HG03139 (cell line): ENCODE data around the gene SYT13.

Source experiments
- ATAC-seq: cut with Tn5 transposase; IDR thresholded peaks from one replicate; pipeline ENCODE4 v1.9.1; 2021; ENCODE audit not compliant: unreplicated experiment

SYT13 gene

DNA sequence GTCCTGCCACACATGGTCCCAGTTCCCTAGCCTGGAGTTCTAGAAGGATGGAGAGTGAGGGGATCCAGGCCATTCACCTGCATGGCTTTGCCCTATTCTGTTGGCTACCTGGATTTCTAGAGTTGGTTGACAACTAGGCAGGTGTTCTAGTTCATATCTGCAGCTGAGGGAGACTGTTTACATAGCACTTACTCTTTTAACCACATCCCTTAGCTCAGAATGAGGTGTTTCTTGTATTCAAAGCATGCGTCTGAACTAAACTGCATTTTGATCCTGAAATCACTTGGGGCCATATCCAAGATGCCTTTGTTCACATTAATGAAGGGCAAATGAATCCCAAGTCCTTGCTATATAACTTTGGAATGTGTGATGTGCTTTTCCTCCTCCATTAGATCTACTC lies 60.9 kb downstream of the SYT13 start:
- no peak for ATAC-seq

DNA sequence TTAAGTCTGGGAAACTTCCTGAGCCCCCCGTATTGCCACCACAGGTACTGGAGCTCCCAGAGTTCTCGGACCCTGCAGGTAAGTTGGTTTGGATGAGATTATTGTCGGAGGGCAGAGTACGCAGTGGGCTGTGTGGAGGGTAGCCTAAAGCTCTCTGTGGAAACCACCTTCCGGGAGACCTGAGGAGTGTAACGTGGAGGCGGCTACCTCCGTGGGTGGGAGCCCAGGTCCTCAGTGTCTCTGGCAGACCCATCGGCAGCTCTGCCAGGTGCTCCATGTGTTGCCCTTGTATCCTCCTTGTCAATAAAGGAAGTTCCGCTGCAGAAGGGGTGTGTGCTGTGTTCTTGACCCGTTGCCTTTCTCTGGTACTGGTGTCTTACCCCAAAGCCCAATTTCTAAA lies 61.4 kb downstream of the SYT13 start:
- ATAC-seq: no peak

DNA sequence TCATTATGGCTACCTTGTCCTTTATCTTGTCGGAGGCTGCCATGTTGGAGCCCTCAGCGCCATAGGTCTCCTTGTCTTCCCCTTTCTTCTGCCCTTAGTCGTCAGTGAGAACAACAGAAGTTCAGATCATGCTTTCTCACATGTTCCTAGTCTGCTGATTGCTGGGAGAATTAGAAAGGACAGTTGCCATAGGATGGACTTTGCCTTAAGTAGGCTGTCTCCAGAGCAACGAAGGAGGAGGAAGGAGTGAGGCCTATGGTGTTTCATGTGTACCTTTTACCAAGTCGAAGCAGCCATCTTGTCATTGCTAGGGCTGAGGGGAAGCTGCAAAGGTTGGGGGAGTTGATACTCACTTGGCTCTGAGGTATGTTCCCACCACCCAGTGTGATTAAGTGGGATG lies 62.6 kb downstream of the SYT13 start:
- ATAC-seq: no peak

DNA sequence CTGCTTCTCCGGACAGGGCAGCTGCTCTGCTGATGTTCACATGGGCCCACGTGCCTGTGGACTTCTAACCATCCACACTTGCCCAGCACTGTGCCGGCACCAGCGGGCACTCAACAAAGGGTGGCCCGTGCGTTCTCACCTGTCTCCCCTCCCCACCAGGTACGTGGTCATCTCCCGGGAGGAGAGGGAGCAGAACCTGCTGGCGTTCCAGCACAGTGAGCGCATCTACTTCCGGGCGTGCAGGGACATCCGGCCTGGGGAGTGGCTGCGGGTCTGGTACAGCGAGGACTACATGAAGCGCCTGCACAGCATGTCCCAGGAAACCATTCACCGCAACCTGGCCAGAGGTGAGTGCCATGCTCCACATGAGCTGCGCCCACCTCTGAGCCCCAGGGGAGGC lies 66.7 kb downstream of the SYT13 start:
- ATAC-seq: no peak

DNA sequence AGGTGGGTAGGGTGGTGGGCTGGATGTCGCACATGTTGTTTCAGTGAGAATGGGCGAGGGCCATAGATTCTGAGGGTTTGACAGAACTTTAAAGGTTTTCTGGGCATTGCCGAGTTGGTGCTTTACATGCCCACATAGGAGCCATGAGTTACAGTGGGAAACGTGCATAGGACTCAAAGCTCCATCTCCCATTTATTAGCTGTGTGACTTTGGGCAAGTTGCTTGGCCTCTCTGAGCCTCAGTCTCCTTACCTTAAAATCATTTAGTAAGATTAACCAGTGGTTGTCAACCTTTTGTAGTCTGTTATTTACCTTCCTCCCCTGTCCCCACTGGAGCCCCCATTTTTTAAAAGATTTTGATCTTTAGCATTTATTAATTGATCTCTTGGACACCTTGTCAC lies 67.4 kb downstream of the SYT13 start:
- ATAC-seq: no peak

DNA sequence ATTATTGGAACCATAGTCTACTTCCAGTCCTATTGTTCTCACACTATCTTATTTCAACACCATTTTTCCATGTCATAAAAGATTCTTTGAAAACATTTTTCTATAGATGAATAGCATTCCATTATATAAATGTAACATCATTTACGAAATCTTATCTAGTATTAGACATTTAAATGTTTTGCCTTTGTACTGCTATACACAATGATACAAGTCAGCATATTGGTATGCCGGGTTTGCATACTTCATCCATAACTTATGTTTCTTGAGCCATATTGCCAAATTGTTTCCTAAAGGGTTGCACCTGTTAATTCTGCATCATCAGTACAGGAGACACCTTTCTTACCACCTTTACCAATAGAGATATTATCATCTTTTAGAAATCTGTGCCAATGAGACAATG lies 68.2 kb downstream of the SYT13 start:
- no peak for ATAC-seq

DNA sequence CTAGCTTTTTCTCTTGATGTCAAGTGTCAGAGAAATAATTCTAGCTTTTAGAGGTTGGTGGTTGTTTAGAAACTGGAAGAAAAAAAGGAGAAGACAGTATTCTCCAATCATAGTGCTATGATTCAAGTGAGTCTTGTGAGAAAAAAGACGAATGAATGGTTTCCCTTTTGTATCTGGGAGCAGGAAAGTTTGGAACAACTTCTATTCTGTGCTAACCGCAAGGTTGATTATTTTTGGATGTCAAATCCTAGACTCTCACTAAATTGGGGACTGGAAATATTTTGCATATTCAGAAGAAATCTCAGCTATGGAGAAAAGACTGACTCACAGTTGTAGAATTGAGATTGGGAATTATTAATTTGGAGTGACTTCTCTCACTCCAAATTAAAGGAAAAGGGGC lies 69.2 kb downstream of the SYT13 start:
- ATAC-seq: no peak

DNA sequence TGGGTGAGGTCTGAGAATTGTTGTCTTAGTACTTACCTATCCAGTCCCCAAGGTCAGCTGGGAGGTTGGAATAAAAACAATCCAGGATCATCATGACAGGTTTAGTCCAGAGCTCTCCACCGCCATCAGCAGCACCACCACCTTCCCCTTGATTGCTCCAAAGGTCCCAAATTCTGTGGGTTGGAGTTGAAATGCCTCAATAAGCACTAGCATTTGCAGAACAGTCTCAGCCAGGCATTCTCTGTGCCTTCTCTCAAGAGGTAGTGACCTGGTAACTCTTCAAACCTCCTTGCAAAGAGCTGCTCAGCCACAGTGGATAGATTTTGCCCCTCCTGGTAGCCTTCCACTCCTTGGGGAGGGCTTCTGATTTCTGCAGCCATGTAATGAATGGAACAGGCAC lies 70.1 kb downstream of the SYT13 start:
- ATAC-seq: no peak

DNA sequence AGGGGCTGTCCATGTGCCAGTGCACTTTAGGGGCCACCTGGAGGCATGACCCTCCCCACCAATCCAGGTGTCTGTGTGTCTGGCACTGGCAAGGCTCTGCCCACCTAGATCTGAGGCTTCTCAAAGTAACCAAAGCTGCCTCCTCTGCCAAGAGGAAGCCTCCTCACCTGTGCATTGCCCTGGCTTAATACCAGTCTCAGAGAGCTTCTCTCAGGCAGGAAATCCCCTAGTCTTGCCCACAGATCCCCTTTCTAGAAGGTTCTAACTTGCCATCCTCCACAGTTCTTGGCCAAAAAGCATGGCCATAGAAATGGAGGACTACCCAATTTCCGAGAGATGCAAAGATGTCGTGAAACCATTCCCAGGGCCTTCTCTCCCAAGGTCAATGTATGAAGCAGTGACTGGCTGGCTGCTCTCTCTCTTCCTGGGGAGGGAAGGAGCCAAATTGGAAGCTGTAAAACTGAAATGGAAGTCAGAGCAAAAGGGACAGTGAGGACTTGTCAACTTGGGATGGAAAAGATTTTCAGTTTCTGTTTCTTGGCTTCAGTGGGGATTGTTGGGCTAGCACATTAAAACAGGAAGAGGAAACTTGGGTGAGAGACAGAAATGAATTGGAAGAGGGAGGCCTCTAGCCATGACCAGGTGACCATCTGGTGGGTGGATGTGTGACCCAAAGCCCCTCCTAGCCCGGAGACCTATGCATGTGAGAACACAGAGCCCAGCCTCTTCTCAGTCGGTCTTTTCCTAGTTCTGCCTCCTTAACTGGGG lies 70.9 kb downstream of the SYT13 start:
- ATAC-seq: no peak

DNA sequence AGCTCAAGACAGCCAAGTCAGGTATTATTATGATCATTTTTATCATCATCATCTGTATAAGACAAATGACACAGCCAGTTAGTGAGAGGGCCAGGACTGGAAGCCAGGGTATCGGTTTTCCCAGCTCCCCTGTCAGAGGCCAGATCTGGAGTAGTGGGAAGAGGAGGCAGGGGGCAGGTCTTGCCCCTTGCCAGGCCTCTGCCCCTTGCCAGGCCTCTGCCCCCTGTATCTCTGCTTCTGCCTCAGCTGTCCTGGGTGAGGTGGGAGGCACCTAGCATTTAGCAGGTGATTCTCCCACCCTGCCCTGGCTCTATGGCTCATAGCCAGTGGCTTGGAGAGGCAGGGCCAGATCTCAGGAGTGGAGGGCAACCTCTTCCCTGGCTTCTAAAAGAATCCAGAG lies 72.4 kb downstream of the SYT13 start:
- ATAC-seq: no peak

DNA sequence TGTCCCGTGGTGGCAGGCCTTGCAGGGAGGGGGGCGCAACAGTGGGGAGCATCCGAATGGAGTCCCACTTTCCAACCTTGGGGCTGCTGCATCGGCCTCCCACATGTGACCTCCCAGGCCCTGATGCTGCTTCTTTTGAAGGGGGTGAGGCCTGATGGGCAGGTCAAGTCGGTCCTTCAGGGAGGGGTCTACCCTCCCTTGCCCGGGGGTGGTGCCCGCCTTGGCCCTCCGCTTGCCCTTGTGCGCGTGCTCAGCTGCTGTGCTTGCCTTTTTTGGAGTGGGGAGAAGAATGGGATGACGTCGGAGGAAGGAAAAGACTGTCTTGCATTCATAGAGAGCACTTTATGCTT lies 72.8 kb downstream of the SYT13 start:
- no peak for ATAC-seq

DNA sequence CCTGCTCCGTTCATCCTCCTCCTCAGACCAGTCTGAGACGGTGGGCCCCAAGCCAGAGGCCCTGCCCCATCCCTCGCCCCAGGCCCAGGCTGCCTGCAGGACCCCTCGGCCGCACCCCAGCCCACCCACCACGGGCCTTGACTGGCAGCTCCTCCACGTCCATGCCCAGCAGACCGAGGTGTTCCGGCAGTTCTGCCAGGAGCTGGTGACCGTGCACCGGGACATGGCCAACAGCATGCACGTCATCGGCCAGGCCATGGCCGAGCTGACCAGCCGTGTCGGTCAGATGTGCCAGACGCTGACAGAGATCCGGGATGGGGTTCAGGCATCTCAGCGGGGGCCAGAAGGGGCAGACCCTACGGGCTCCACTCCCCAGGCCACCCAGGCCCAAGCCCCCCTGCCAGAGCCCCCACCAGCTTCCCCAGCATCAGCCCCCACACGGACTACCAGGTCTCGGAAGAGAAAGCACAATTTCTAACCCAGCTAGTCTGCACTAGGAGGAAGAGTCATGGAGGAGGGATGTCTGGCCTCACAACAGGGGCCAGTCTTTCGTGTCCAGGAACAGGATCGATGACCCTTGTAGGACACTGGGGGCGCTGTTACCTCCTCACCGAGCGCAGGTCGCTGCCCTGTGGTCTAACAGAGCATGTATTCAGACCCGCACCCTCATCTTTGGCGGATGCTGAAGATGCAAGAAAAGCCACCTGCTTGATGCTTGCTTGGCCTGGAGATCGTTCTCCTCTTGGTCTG lies 73.4 kb downstream of the SYT13 start:
- no peak for ATAC-seq

DNA sequence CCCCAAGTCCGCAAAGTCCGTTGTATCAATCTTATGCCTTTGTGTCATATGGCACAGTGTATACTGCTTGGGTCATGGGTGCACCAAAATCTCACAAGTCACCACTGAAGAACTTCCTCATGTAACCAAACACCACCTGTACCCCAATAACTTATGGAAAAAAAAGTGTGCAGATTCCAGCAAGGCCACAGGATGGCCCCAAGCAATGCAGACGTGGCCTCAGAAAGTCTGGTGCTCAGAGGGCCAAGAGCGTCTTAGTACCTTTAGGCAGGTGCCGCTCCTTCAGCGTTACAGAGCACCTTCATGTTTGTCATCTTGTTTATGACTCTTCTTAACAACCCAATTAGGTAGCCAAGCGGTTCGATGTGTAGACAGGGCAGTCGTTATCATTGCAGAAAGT lies 74.4 kb downstream of the SYT13 start:
- no peak for ATAC-seq

DNA sequence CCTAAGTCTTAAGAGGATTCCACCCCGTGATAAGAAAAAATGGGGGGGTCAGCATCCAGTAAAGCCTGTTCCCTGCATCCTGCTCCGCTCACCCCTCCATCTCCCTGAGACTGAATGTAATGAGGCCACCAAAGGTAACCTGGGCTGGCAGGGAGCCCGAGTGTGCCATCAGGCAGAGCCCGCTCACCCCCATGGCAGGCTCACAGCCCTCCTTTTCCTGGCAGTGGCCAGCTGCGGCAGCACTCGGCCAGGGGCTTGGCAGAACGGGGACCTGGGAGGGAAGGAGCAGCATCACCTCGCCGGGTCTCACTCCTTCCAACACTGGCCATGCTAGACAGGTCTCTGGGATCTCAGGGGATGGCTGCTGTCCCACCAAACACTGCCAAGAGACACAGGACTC lies 75.3 kb downstream of the SYT13 start:
- ATAC-seq: no peak

DNA sequence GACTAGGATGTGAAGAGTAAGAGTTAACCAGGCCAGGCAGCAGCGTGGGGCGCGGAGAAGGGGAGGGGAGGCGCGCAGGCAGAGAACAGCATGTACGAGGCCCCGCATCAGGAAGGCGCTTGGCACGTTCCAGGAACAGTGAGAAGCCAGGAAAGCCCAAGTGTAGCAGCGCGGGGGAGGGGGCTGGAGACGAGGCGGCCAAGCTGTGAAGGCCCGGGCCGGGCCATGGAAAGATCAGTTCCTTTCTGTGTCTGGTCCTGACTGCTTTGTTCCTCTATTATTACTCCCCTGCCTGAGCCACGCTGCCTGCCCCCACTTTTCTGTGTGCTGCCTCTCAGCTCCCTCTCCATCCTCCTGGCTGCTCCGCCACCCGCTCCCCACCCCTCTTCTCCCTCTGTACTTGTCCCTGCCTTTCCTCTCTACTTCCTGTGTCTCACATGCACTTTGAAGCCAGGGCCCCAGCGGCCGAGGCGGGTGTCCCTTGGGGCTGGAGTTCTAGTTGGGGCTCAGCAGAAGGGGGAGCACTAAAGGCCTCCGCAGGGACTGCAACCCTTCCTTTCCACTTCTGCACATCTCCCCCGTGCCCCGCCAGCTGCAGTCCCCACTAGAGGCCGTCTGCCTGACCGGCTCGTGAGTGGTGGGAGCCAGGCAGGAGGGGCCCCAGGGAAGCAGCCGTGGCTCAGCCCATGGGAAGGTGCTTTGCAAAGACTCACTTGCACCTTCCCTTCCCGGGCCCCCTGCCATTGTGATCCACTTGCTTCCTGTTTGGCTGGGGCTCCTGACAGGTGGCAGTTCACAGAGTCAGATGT lies 76.0 kb downstream of the SYT13 start:
- no peak for ATAC-seq

DNA sequence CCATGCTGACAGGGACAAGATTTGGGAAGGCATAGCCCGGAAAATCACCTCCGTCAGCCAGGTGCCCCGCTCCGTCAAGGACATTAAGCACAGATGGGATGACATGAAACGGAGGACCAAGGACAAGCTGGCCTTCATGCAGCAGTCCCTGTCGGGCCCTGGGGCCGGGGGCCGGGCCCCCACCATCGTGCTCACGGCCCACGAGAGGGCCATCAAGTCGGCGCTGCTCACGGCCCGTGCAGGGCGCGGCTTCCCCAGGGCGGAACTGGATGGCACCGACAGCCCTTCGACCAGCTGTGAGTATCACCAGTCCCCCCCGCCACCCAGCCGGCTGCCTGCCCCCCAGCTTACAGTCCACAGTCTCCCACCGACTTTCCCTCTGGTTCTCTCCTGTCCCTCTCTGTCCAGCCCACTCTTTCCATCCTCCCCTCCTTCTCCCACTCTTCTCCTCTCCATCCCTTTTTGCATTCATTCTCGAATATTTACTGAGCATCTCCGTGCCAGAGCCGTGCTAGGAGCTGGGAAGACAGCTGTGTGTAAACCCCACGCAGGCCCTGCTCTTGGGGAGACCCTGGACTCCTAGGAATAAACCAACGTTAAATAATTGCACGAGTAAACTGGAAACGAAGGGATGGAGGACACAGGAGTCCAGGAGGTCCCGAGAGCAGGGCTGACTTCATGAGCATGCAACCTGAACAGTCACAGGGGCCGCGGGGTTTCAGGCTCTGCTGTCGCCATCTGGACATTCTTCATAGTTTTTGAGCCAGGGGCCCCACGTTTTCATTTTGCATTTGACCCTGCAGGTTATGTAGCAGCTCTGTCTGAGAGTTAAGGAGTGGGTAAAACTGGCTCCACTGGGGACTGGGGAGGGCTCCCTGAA lies 76.9 kb downstream of the SYT13 start:
- ATAC-seq: no peak

DNA sequence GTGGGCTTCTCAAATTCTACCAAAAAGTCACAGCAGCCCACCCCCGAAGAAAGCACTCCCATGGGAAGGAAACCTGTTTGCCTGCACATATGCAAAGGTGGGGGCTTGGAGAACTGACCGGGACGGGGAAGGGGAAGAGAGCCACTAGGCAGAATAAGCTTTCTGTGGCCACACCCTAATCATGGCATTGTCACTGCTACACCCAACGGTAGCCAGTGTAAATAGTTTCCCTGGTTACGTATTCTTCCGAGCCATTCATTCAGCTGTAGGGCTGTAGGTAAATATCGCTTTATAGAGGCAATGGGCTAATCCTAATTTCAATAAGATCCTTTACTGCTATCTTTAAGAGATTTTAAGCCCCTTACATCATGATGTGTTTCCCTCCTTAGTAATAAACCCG lies 78.0 kb downstream of the SYT13 start:
- ATAC-seq: no peak

DNA sequence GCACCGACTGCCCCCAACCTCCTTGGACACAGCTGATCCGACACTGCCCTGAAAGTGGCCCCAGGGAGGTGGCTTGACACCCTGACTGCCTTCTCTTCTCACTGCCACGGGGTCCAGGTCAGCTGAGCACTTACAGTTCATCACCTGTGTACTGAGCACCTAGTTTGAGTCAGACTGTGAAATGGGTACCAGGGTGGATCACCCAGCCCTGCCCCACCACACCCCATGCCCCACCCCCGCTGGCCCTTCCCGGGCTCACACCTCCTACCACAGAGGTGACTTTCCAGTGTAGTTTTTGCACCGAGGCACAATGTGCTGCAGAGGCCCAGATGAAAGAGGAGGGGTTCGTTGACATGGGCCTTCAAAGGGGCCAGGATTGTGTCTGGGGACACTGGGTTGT lies 80.2 kb downstream of the SYT13 start:
- no peak for ATAC-seq

DNA sequence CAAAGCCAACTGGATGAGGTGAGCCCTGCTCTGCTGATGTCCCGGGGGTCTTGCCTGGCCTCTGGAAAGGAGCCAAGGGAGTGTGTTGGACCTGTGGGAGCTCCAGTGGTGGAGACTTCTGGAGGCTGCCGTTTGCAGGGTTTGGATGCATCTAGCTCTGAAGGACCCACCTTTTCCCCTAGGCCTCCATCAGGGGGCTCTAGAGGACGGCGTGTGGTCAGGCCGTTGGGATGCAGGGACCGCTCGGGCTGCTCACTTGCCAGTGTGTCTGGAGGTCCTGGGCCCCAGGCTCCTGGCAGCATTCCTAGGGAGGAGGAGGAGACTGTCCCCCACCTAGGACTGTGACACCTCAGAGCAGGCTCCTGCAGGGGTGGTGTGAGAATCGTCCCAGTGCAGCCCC lies 81.4 kb downstream of the SYT13 start:
- no peak for ATAC-seq

DNA sequence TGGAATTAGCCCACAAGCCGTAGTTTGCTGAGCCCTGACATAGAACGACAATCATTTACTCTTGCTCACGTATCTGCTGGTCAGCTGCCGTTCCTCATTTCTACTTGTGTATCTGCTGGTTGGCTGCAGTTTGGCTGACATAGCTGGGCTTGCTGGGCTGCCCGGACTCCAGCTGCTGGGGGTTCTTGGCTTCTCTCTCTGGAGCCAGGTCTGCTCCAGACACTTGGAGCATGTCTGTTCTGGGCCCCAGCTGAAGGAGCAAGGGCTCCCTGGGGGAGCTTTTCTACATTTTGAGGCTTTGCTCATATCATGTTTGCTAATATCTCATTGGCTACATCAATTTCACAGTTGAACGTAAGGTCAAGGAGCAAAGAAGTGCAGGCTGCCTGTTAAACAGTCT lies 92.4 kb downstream of the SYT13 start:
- ATAC-seq: no peak
